ENCODE measurements around the gene MARK2. TPM values are rescaled to one million over a fixed set of nuclear protein-coding genes. Genes with fewer than 3 reads are reported as not detected.

The MARK2 gene
- total and polyA plus RNA-seq, 10 of the 15 experiments (the other 5 are each of a cell fraction or from before 2014, with no cell fraction given): 0.19 to 29.5 (median 13.2) TPM

- H3K9me3 ChIP-seq (replicated peaks; ENCODE audit: control insufficient read depth, insufficient read depth, low read length): no peaks in the 10 kb centered on the region
- ChIA-PET CTCF (interaction anchor here (1.1 kb wide), 1 partner anchor 26 kb away, joined by 3 read pairs; no protein-coding TSS in a partner anchor), SMC1A (ENCODE audit: uncharacterized antibody, unreplicated experiment) (interaction anchor here (1.2 kb wide), 1 partner anchor 27 kb away, joined by 4 read pairs; the partner anchor contains the start of gene MARK2), POLR2A (interaction anchor here (1.0 kb wide), 1 partner anchor 26 kb away, joined by 3 read pairs; no protein-coding TSS in a partner anchor), RAD21 (ENCODE audit: unreplicated experiment) (interaction anchor here (1.5 kb wide), 1 partner anchor 27 kb away, joined by 3 read pairs; the partner anchor contains the start of gene MARK2)
- BruUV-seq (replicated peaks): no TSS peak
- H3K4me2 ChIP-seq (ENCODE audit: control insufficient read depth, insufficient read depth): no peak overlapping the region
- H3K27me3 ChIP-seq (replicated peaks in 1 of 2; ENCODE audit: control insufficient read depth in 2 of 2, insufficient read depth in 2 of 2, low read length in 1 of 2): no peaks in the 10 kb centered on the region
- intact Hi-C loops (cut with micrococcal nuclease; ENCODE audit: unreplicated experiment): no loop called here
- 79% methylated on average over 3 of the region's 3 CpGs for WGBS (ENCODE audit: insufficient coverage, insufficient replicate concordance, low lambda C conversion rate, missing lambda C conversion rate)
- ATAC-seq (no peak), FAIRE-seq (no peak), DNase-seq (ENCODE audit: low read depth, low spot score) (no peak)
- peaks cover 4% of the 10 kb centered on the region; the same call in 1 of the 2 replicates for H4K20me1 ChIP-seq (ENCODE audit: control insufficient read depth, insufficient read depth)
- peaks cover 31% of the 10 kb centered on the region for H3K79me2 ChIP-seq (ENCODE audit: control insufficient read depth, insufficient read depth, low read length)
- no peak overlapping the region for H3K9ac ChIP-seq (ENCODE audit: control insufficient read depth, insufficient read depth, low read length)
- peaks cover 0 to 6% of the 10 kb centered on the region in 2 experiments; a peak in 2 of 4 replicates for H3K36me3 ChIP-seq (ENCODE audit: control insufficient read depth in 2 of 2, insufficient read depth in 2 of 2, low read length in 1 of 2)
- H3K4me3 ChIP-seq: no peak overlapping the region
- H2AFZ ChIP-seq (ENCODE audit: control insufficient read depth, low read depth, low read length): no peak overlapping the region
- H3K27ac ChIP-seq (ENCODE audit: control insufficient read depth, insufficient read depth): no peak overlapping the region
- peaks cover 7% of the 10 kb centered on the region; the same call in 1 of the 2 replicates for H3K4me1 ChIP-seq (ENCODE audit: control insufficient read depth, insufficient read depth, low read length)
- in situ Hi-C loops (cut with MboI): no loop called here
- no peak for TF ChIP-seq EGR1 (IDR thresholded peaks at IDR 0.05; ENCODE audit: borderline replicate concordance in 1 of 2, low read depth in 2 of 2, low read length in 2 of 2)
- no peak for TF ChIP-seq POLR2AphosphoS2 (IDR thresholded peaks at IDR 0.05; ENCODE audit: low read depth, low read length)
- no peak for TF ChIP-seq ZBTB11 (CRISPR knock-in tag; IDR thresholded peaks at IDR 0.05)
- no peak for TF ChIP-seq ZNF687 (IDR thresholded peaks at IDR 0.05)
- no peak for TF ChIP-seq IRF4 (IDR thresholded peaks at IDR 0.05; ENCODE audit: low read depth, low read length)
- TF ChIP-seq JUND (IDR thresholded peaks at IDR 0.05; ENCODE audit: low read depth, low read length): no peak
- no peak for TF ChIP-seq PKNOX1 (IDR thresholded peaks at IDR 0.05)
- TF ChIP-seq CHD1 (IDR thresholded peaks at IDR 0.05; ENCODE audit: low read depth, low read length): no peak
- TF ChIP-seq GATAD2B (conservative IDR thresholded peaks at IDR 0.05; ENCODE audit: low read depth): no peak
- no peak for TF ChIP-seq KAT2A (conservative IDR thresholded peaks at IDR 0.05; ENCODE audit: control insufficient read depth, low read depth, low read length)
- no peak for TF ChIP-seq NR2C1 (IDR thresholded peaks at IDR 0.05)
- no peak for TF ChIP-seq NFIC (IDR thresholded peaks at IDR 0.05; ENCODE audit: low read depth, low read length)
- no peak for TF ChIP-seq USF1 (IDR thresholded peaks at IDR 0.05; ENCODE audit: borderline replicate concordance, extremely low read length, insufficient read depth, low read depth, low read length)
- TF ChIP-seq ESRRA (IDR thresholded peaks at IDR 0.05; ENCODE audit: low read length): no peak
- TF ChIP-seq YBX1 (IDR thresholded peaks at IDR 0.05): no peak
Measured at GRCh38 chr11:63811522-63811921, 27.4 kb upstream of the MARK2 start.

All from GM12878 (cell line).